Measurements from ENCODE around the gene TKFC. TPM values are rescaled to one million over a fixed set of nuclear protein-coding genes. Genes with fewer than 3 reads are reported as not detected.

Gene TKFC
- total RNA-seq, 6 experiments from 2014 or later = 36.6 to 216 (median 124) TPM

DNA sequence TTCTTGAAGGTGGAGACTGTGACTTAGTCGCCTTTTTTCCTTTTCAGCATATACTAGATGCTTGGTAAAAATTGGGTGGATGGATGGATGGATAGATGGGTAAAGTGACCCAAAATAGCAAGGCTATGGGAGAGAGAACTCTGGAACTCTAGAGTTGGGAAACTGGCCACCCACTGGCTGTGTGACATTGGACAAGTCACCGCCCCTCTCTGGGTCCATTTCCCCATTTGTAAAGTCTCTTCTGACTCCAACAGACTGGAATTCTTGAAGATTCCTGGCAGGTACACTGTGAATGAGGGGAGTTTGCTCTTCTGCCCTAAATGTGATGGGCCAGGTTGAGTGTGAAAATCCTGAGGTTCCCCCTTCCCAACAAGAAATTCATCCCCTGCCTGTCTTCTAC is 8.0 kb downstream of the TKFC start:
- Histone ChIP-seq H3K27me3 (no peaks in the 10 kb centered on the region), H3K4me1 (peaks cover 0 to 8% (median 3%) of the 10 kb centered on the region in 4 donors), H3K36me3 (peaks cover 0 to 51% (median 24%) of the 10 kb centered on the region in 4 donors), H3K27ac (no peak overlapping the region), H3K4me3 (no peak overlapping the region), H3K9me3 (no peaks in the 10 kb centered on the region)
- TF ChIP-seq, protein P1, sequence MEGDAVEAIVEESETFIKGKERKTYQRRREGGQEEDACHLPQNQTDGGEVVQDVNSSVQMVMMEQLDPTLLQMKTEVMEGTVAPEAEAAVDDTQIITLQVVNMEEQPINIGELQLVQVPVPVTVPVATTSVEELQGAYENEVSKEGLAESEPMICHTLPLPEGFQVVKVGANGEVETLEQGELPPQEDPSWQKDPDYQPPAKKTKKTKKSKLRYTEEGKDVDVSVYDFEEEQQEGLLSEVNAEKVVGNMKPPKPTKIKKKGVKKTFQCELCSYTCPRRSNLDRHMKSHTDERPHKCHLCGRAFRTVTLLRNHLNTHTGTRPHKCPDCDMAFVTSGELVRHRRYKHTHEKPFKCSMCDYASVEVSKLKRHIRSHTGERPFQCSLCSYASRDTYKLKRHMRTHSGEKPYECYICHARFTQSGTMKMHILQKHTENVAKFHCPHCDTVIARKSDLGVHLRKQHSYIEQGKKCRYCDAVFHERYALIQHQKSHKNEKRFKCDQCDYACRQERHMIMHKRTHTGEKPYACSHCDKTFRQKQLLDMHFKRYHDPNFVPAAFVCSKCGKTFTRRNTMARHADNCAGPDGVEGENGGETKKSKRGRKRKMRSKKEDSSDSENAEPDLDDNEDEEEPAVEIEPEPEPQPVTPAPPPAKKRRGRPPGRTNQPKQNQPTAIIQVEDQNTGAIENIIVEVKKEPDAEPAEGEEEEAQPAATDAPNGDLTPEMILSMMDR (IDR thresholded peaks at IDR 0.05) = no peak
- no peak for TF ChIP-seq POLR2A (IDR thresholded peaks at IDR 0.05)
- intact Hi-C loops (cut with DNase I) = no loop called here
- 90% methylated on average over 2 of the region's 2 CpGs for WGBS (ENCODE audit: insufficient coverage, low coverage, low lambda C conversion rate, missing lambda C conversion rate)
- no peak for ATAC-seq
- no peak for DNase-seq

DNA sequence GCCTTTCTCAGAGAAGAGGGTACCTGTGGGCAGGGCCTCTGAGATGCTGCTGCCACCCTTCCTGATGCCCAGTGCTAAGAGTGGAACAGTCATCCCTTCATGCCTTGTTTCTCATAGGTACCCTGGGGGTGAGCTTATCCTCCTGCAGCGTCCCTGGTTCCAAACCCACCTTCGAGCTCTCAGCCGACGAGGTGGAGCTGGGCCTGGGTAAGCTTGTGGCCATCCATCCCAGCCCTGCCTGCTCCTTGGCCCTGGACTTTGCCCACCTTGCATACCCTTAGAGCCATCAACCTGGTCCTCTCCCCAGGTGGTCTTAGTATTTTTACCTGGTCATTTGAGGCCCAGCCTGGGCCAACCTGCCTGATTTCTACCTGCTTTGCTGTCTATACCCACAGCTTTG is 8.7 kb downstream of the TKFC start:
- TF ChIP-seq, protein P1 (IDR thresholded peaks at IDR 0.05) = no peak
- no peak for TF ChIP-seq POLR2A (IDR thresholded peaks at IDR 0.05)
- Histone ChIP-seq H3K27me3 (no peaks in the 10 kb centered on the region), H3K4me1 (peaks cover 0 to 1% (median under 1%) of the 10 kb centered on the region in 4 donors), H3K27ac (no peak overlapping the region), H3K9me3 (no peaks in the 10 kb centered on the region), H3K36me3 (peaks cover 0 to 51% (median 24%) of the 10 kb centered on the region in 4 donors), H3K4me3 (no peak overlapping the region)
- DNase-seq (no peak), ATAC-seq (no peak)
- intact Hi-C loops (cut with DNase I) = no loop called here
- no CpG with 5 or more reads among the region's 4 CpGs for WGBS (ENCODE audit: insufficient coverage, low coverage, low lambda C conversion rate, missing lambda C conversion rate)

DNA sequence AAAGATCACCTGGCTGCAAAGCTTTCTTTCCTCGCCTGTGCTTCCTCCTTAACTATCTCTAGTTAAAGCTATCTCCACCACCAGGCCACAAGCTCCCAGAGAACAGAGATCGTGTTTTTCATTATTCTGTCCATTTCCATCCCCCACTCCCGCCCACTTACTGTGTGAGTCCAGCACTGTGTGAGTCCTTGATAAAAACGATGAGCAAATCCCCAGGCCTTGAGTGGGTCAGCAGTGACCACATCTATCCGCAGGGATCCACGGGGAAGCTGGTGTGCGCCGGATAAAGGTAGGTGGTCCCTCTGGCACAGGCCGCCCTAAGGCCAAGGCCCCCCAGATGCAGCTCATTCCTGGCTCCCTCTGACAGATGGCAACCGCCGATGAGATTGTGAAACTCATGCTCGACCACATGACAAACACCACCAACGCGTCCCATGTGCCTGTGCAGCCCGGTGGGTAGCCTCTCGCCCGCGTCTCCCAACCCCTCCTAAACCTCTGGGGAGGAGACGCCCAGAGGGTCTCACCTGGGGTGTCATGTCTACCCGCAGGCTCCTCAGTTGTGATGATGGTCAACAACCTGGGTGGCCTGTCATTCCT is 9.3 kb downstream of the TKFC start:
- Histone ChIP-seq H3K4me1 (no peaks in the 10 kb centered on the region), H3K4me3 (no peak overlapping the region), H3K9me3 (no peaks in the 10 kb centered on the region), H3K27ac (no peak overlapping the region), H3K36me3 (peaks cover 0 to 51% (median 24%) of the 10 kb centered on the region in 4 donors), H3K27me3 (no peaks in the 10 kb centered on the region)
- DNase-seq = no peak
- no peak for TF ChIP-seq POLR2A (IDR thresholded peaks at IDR 0.05)
- TF ChIP-seq, protein P1 (IDR thresholded peaks at IDR 0.05) = no peak
- ATAC-seq = no peak
- intact Hi-C loops (cut with DNase I) = no loop called here
- 80% methylated on average over 12 of the region's 20 CpGs for WGBS (ENCODE audit: insufficient coverage, low coverage, low lambda C conversion rate, missing lambda C conversion rate)

DNA sequence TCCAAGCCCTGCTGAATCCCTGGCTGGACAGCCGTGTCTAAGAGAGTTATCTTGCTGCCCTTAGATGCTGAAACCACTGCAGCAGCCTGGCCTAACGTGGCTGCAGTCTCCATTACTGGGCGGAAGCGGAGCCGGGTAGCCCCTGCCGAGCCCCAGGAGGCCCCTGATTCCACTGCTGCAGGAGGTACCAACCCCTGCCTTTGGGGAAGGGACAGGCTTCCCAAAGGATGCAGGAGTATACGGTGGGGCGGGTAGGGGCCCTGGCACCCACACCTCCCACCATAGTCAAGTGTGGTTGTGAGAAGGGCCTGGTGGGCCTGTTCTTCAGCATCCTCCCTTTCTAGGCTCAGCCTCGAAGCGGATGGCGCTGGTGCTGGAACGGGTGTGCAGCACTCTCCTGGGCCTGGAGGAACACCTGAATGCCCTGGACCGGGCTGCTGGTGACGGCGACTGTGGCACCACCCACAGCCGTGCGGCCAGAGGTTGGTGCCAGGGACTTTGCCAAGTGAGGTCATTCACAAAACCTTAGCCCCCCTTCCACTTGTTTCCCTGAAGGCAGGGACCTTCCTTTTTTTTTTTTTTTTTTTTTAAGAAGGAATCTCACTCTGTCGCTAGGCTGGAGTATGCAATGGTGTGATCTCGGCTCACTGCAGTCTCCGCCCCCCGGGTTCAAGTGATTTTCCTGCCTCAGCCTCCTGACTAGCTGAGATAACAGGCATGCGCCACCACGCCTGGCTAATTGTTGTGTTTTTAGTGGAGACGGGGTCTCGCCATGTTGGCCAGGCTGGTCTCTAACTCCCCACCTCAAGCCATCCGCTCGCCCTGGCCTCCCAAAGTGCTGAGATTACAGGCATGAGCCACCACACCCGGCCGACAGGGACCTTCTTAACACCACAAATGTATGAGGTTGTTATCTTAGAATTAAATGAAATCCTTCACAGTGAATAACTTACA is 11.0 kb downstream of the TKFC start:
- 91% methylated on average over 20 of the region's 29 CpGs for WGBS (ENCODE audit: insufficient coverage, low coverage, low lambda C conversion rate, missing lambda C conversion rate)

More for the DNA sequence above, 11.0 kb downstream of the TKFC start:
- Histone ChIP-seq H3K9me3 (no peaks in the 10 kb centered on the region), H3K36me3 (peaks cover 0 to 35% (median 17%) of the 10 kb centered on the region in 4 donors), H3K27me3 (no peaks in the 10 kb centered on the region), H3K27ac (no peak overlapping the region), H3K4me1 (peaks cover 0 to 8% (median 0%) of the 10 kb centered on the region in 4 donors), H3K4me3 (no peak overlapping the region)
- intact Hi-C loops (cut with DNase I) = no loop called here
- DNase-seq (no peak), ATAC-seq (no peak)
- no peak for TF ChIP-seq POLR2A (IDR thresholded peaks at IDR 0.05)
- TF ChIP-seq, protein P1 (IDR thresholded peaks at IDR 0.05) = no peak

All from right lobe of liver (tissue), 6 donors.